ENCODE data around the gene LRFN5.

Gene LRFN5

DNA sequence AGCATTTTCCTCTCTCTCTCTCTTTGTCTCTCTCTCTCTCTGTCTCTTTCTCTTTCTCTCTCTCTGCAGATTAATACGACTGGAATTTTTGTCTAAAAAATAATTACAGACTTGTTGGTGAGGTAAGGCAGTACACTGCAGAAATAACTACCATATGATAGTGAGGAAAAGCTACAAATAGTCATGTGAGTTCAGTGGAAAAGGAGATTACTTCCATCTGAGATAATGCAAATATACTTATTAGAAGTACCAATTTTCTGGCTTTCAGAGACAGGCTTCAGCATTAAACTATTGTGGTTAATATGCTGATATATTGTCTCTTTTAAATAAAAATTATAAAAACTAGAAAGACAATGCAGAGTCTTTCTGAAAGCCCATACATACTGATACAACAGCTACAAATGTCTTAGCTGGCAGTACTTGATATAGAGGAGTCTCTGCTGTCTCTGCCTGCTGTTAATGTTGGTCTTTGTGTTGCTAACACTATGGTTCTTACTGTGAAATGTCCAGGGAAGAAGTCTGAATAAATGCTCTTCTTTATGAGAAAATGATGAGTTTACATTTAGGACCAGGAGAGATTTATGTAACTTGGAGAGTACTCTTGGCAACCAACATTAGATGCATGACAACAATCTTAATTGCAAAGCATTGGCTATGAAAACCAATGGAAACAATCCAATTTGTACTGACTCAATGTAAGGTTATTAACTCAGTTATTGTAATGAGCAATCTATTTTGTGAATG is 167.0 kb downstream of the LRFN5 start:
- DNase-seq (ENCODE audit: low read depth in 2 of 2): no peak

GRCh38 chr14:41782511-41782910 is 175.8 kb downstream of the LRFN5 start:
- DNase-seq (ENCODE audit: low read depth in 2 of 2): no peak

- no peak for DNase-seq (ENCODE audit: low read depth in 2 of 2)
These were observed 176.7 kb downstream of the LRFN5 start for GRCh38 chr14:41783403-41783802.

DNA sequence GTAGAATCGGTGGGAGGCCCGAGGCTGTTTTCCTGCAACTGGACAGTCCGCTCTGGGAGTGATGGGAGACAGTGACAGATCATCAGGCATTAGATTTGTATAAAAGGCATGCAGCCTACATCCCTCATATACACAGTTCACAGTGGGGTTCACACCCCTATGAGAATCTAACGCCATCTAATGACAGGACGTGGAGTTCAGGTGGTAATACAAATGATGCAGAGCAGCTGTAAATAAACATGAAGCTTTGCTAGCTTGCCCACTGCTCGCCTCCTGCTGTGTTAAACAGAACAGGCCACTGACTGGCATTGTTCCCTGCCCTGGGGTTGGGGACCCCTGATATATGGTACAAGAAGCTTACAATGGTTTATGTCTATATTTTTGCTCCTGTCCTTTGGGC is 179.0 kb downstream of the LRFN5 start:
- DNase-seq (ENCODE audit: low read depth in 2 of 2): no peak

GRCh38 chr14:41799817-41800216 is 193.1 kb downstream of the LRFN5 start:
- DNase-seq (ENCODE audit: low read depth in 2 of 2): no peak

- no peak for DNase-seq (ENCODE audit: low read depth in 2 of 2)
These were observed 199.0 kb downstream of the LRFN5 start for GRCh38 chr14:41805633-41806032.

GRCh38 chr14:41806366-41806975 is 199.8 kb downstream of the LRFN5 start:
- DNase-seq (ENCODE audit: low read depth in 2 of 2): no peak

DNA sequence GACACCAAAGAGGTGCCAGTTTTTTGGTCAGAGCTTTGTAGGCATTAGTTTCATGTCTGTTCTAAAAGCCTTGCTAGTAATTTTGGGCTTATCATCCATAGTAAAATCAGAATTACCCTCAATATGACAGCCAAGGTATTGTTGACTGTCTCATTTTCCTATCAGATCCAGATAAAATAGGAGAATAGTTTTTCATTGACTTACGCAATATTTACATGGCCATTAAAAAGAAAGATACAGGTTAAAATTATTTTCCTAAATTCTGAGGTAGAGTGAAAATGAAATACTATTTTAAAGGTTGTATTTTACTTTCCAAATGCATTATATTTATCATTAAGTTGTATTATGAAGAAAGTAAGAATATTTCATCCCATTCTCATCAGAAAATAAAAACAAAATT is 203.7 kb downstream of the LRFN5 start:
- no peak for DNase-seq (ENCODE audit: low read depth in 2 of 2)

GRCh38 chr14:41817626-41818025 is 210.9 kb downstream of the LRFN5 start:
- DNase-seq (ENCODE audit: low read depth in 2 of 2): no peak

GRCh38 chr14:41824441-41824840 is 217.8 kb downstream of the LRFN5 start:
- DNase-seq (ENCODE audit: low read depth in 2 of 2): no peak

- no peak for DNase-seq (ENCODE audit: low read depth in 2 of 2)
These were observed 218.9 kb downstream of the LRFN5 start for GRCh38 chr14:41825622-41826021.

GRCh38 chr14:41830714-41831406 is 224.2 kb downstream of the LRFN5 start:
- no peak for DNase-seq (ENCODE audit: low read depth in 2 of 2)

- no peak for DNase-seq (ENCODE audit: low read depth in 2 of 2)
These were observed 233.0 kb downstream of the LRFN5 start for GRCh38 chr14:41839661-41840060.

GRCh38 chr14:41859336-41859735 is 252.7 kb downstream of the LRFN5 start:
- no peak for DNase-seq (ENCODE audit: low read depth in 2 of 2)

- no peak for DNase-seq (ENCODE audit: low read depth in 2 of 2)
These were observed 253.9 kb downstream of the LRFN5 start for GRCh38 chr14:41860586-41860985.

DNA sequence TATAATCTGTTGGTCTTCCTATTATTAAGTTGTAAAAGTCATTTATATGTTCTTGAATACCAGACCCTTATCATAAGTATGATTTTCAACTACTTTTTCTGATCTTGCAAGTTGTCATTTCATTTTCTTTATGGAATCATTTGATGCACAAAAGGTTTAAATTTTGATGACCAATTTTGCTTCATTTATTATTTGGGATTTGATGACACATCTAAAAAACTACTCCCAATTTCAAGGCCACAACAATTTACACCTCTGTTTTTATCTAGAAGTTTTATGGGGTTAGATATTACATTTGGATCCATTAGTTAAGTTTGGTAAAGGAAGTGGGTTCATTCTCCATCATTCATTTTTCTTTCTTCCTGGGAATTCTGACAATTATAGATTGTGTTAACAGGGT is 259.2 kb downstream of the LRFN5 start:
- DNase-seq (ENCODE audit: low read depth in 2 of 2): no peak

DNA sequence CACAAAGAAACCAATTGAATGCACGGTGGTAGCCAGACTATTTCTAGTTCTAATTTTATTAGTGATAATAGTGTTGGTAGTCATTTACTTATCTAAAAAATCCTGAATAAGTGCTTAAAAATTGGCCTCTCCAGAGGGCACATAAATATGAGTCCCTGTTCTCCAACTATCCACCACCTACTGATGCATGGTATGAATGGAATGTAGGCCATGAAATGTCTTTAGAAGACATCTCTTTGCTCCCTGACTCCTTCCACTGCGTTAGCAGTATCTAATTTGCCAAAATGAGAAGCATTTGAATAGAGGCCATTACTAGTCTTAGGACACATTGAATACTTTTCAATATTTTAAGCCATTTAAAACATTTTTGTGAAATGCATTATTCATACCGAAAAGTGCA is 261.7 kb downstream of the LRFN5 start:
- no peak for DNase-seq (ENCODE audit: low read depth in 2 of 2)

DNA sequence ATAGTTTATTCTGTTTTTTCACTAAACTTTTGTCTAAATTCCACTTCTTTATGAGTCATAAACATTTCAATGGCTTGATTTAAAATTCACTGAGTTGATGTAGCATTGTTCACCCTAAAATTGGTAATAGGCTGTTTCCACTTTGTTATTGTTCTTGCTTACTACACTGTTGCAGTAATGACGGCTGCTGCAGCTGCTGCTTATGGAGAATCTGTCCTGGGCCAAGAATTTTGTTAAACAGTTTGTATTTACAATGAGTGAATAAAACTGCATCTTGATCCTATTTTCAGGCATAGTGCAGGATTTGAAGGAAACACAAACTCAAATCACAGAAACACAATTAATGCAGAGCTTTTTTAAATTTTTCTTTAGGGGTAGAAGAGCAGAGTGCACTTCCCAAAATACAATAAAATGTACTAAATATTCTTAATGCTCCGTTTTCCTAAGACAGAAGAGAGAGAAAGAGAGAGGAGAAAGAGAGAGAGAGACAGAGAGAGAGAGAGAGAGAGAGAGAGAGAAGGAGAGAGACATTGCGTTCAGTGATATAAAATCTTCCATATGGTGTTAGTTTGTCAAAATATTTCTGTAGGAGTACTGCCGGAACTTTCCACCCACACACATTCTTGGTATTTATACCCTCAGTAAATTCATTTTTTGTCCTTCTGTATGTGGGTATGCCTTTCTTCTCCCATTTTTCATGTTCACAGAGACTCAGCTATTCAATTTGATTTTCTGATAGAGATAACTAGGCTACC is 266.4 kb downstream of the LRFN5 start:
- DNase-seq (ENCODE audit: low read depth in 2 of 2): no peak

- DNase-seq (ENCODE audit: low read depth in 2 of 2): no peak
These were observed 267.1 kb downstream of the LRFN5 start for GRCh38 chr14:41873686-41874317.

DNA sequence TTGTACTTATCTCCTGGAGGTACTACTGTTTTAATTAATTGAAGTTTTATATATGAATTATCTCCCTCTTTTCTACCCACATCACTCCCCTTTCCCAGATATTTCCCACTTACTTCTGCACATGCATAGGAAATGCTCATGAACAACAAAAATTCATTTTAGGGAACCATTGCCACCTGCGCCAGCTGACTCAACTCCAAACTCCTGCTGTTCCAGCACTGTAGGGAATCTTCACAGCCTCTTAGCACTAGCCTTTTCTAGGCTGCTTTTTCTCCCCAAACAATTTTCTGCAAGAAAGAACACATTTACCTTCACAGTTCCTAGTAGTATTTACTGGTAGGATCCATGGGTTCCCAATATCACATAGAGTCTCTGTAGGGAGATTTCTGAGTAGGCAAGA is 268.4 kb downstream of the LRFN5 start:
- DNase-seq (ENCODE audit: low read depth in 2 of 2): no peak

DNA sequence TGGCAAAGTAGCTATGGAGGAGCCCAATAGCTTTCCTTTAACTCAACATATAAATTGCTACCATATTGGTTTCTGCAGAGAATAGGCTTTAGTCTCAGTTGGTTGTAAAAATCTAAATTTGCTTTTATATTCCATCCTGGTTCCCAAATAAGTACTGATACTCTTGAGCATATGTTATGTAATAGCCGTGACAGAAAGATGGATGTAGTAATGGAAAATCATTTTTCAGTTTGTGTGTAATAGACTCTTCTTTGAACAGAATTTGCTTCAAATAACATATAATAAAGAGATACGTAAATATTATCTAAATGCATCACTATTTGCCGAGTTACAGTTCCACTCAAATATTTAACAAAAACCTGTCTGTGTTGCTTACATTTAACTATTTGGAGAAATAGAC is 271.6 kb downstream of the LRFN5 start:
- DNase-seq (ENCODE audit: low read depth in 2 of 2): no peak

DNA sequence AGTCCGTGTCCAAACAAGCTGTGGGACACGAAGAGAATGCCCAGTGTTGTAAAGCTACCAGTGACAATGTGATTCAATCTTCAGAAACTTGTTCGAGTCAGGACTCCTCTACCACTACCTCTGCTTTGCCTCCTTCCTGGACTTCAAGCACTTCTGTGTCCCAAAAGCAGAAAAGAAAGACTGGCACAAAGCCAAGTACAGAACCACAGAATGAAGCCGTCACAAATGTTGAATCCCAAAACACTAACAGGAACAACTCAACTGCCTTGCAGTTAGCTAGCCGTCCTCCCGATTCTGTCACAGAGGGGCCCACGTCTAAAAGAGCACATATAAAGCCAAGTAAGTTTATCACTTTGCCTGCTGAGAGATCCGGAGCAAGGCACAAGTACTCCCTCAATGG is 284.9 kb downstream of the LRFN5 start:
- no peak for DNase-seq (ENCODE audit: low read depth in 2 of 2)
